Pons (tissue), 1 donor: ENCODE measurements around the gene ATP9A.

Source experiments
- DNase-seq: peaks from one replicate; pipeline ENCODE4 v3.0.0-alpha.2; 2016; ENCODE audit warnings: low spot score

ATP9A gene

GRCh38 chr20:51596668-51597388 is 171.4 kb downstream of the ATP9A start:
- no peak for DNase-seq

- no peak for DNase-seq
Measured at GRCh38 chr20:51595744-51596143, 172.4 kb downstream of the ATP9A start.

GRCh38 chr20:51595058-51595532 is 173.1 kb downstream of the ATP9A start:
- DNase-seq, result peak; percentile 92

GRCh38 chr20:51594236-51595057 is 173.7 kb downstream of the ATP9A start:
- DNase-seq, result peak; percentile 48

- DNase-seq, result no peak
Measured at GRCh38 chr20:51593584-51593983, 174.6 kb downstream of the ATP9A start.

GRCh38 chr20:51592564-51592963 is 175.6 kb downstream of the ATP9A start:
- no peak for DNase-seq

- DNase-seq, result no peak
Measured at GRCh38 chr20:51591871-51592270, 176.3 kb downstream of the ATP9A start.

- DNase-seq, result no peak
Measured at GRCh38 chr20:51588762-51589161, 179.4 kb downstream of the ATP9A start.

GRCh38 chr20:51587145-51587544 is 181.0 kb downstream of the ATP9A start:
- DNase-seq, result no peak

GRCh38 chr20:51586005-51586440 is 182.2 kb downstream of the ATP9A start:
- no peak for DNase-seq

GRCh38 chr20:51585148-51585547 is 183.0 kb downstream of the ATP9A start:
- no peak for DNase-seq

- DNase-seq, result no peak
Measured at GRCh38 chr20:51584737-51585136, 183.5 kb downstream of the ATP9A start.

GRCh38 chr20:51584116-51584515 is 184.1 kb downstream of the ATP9A start:
- no peak for DNase-seq

- no peak for DNase-seq
Measured at GRCh38 chr20:51583499-51583898, 184.7 kb downstream of the ATP9A start.

GRCh38 chr20:51583073-51583472 is 185.1 kb downstream of the ATP9A start:
- DNase-seq, result no peak

GRCh38 chr20:51581571-51581970 is 186.6 kb downstream of the ATP9A start:
- DNase-seq, result no peak

GRCh38 chr20:51579137-51579536 is 189.1 kb downstream of the ATP9A start:
- no peak for DNase-seq

GRCh38 chr20:51578145-51578459 is 190.1 kb downstream of the ATP9A start:
- DNase-seq, result no peak

- no peak for DNase-seq
Measured at GRCh38 chr20:51577432-51578144, 190.6 kb downstream of the ATP9A start.

GRCh38 chr20:51575486-51575885 is 192.7 kb downstream of the ATP9A start:
- DNase-seq, result no peak

GRCh38 chr20:51574248-51575033 is 193.7 kb downstream of the ATP9A start:
- DNase-seq, result no peak
